ENCODE results near the gene LARP1.

Gene LARP1

DNA sequence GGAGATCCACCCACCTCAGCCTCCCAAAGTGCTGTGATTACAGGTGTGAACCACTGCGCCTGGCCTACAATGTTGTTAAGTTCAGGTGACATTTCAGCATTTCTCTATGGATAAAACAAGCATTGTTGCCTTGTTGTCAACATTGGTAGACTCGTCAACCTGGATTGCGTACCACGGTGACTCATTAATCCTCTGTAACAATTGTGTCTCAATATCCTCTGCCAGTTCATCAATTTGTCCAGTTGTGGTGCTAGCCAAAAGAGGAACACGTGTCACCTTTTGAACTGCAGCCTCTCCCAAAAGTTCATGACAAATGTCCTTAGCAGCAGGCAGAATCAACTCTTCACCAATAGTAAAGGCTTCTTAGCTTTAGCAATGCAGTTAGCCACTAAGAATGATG is 46.3 kb upstream of the LARP1 start:
- no peak overlapping the region for H4K8ac ChIP-seq (ENCODE audit: low read depth, low read length)
- H3K4me3 ChIP-seq (ENCODE audit: low read length in 2 of 2) = no peak overlapping the region
- H3K79me1 ChIP-seq (ENCODE audit: low read depth, low read length) = no peaks in the 10 kb centered on the region
- no peak overlapping the region for H2BK5ac ChIP-seq (ENCODE audit: low read length)
- no peak overlapping the region for H3K4me2 ChIP-seq (ENCODE audit: insufficient read depth, low read length, poor library complexity, severe bottlenecking)
- H3K14ac ChIP-seq (ENCODE audit: low read length) = no peak overlapping the region
- no peak overlapping the region for H3K18ac ChIP-seq (ENCODE audit: low read length)
- no peaks in the 10 kb centered on the region for H3K36me3 ChIP-seq (replicated peaks in 1 of 2; ENCODE audit: control insufficient read depth in 2 of 2, insufficient read depth in 2 of 2, low read length in 2 of 2)
- no peak overlapping the region for H4K91ac ChIP-seq (ENCODE audit: low read depth, low read length, poor library complexity)
- H2AFZ ChIP-seq (ENCODE audit: low read length) = no peak overlapping the region
- no peak overlapping the region for H2BK120ac ChIP-seq (ENCODE audit: low read depth, low read length)
- no peak overlapping the region for H3K4ac ChIP-seq (ENCODE audit: low read length)
- H3K27ac ChIP-seq (replicated peaks; ENCODE audit: low read length) = no peak overlapping the region
- H2BK15ac ChIP-seq (ENCODE audit: low read length) = no peak overlapping the region
- peaks cover 0 to 7% of the 10 kb centered on the region in 2 donors for H3K4me1 ChIP-seq (ENCODE audit: control insufficient read depth in 2 of 2, insufficient read depth in 1 of 2, low read depth in 1 of 2, low read length in 2 of 2)
- no peak overlapping the region for H3K23ac ChIP-seq (ENCODE audit: low read depth, low read length, poor library complexity)
- no peak for DNase-seq (ENCODE audit: low spot score)
- H3K9ac ChIP-seq (ENCODE audit: low read depth, low read length, poor library complexity) = no peak overlapping the region
- peaks cover 0 to 2% (median 0%) of the 10 kb centered on the region in 3 experiments for H3K27me3 ChIP-seq (ENCODE audit: control insufficient read depth in 3 of 3, insufficient read depth in 3 of 3, low read depth in 1 of 3, low read length in 3 of 3)
- no peaks in the 10 kb centered on the region for H3K9me3 ChIP-seq (replicated peaks in 1 of 2; ENCODE audit: control insufficient read depth in 2 of 2, insufficient read depth in 1 of 2, low read depth in 1 of 2, low read length in 2 of 2)
- no CpG with 5 or more reads among the region's 5 CpGs for WGBS, 2 donors (ENCODE audit: extremely low coverage in 2 of 2, insufficient read length in 2 of 2, insufficient replicate concordance in 1 of 2)
- no peak overlapping the region for H2BK12ac ChIP-seq (ENCODE audit: low read length)
- H2AK5ac ChIP-seq (ENCODE audit: low read depth, low read length) = no peak overlapping the region

GRCh38 chr5:154709368-154710305 is 45.5 kb upstream of the LARP1 start:
- no peak overlapping the region for H3K14ac ChIP-seq (ENCODE audit: low read length)
- H3K4me3 ChIP-seq (ENCODE audit: low read length in 2 of 2) = no peak overlapping the region
- H2BK15ac ChIP-seq (ENCODE audit: low read length) = no peak overlapping the region
- peaks cover 0 to 7% of the 10 kb centered on the region in 2 donors for H3K4me1 ChIP-seq (ENCODE audit: control insufficient read depth in 2 of 2, insufficient read depth in 1 of 2, low read depth in 1 of 2, low read length in 2 of 2)
- no peaks in the 10 kb centered on the region for H3K9me3 ChIP-seq (replicated peaks in 1 of 2; ENCODE audit: control insufficient read depth in 2 of 2, insufficient read depth in 1 of 2, low read depth in 1 of 2, low read length in 2 of 2)
- H3K4me2 ChIP-seq (ENCODE audit: insufficient read depth, low read length, poor library complexity, severe bottlenecking) = no peak overlapping the region
- no CpG with 5 or more reads among the region's 15 CpGs for WGBS, 2 donors (ENCODE audit: extremely low coverage in 2 of 2, insufficient read length in 2 of 2, insufficient replicate concordance in 1 of 2)
- H3K27ac ChIP-seq (replicated peaks; ENCODE audit: low read length) = no peak overlapping the region
- no peak for DNase-seq (ENCODE audit: low spot score)
- H3K23ac ChIP-seq (ENCODE audit: low read depth, low read length, poor library complexity) = no peak overlapping the region
- no peak overlapping the region for H2AK5ac ChIP-seq (ENCODE audit: low read depth, low read length)
- H3K9ac ChIP-seq (ENCODE audit: low read depth, low read length, poor library complexity) = no peak overlapping the region
- H4K8ac ChIP-seq (ENCODE audit: low read depth, low read length) = no peak overlapping the region
- no peak overlapping the region for H4K91ac ChIP-seq (ENCODE audit: low read depth, low read length, poor library complexity)
- H2AFZ ChIP-seq (ENCODE audit: low read length) = no peak overlapping the region
- H3K27me3 ChIP-seq (ENCODE audit: control insufficient read depth in 3 of 3, insufficient read depth in 3 of 3, low read depth in 1 of 3, low read length in 3 of 3) = peaks cover 0 to 3% (median 0%) of the 10 kb centered on the region in 3 experiments
- H2BK120ac ChIP-seq (ENCODE audit: low read depth, low read length) = no peak overlapping the region
- no peak overlapping the region for H3K4ac ChIP-seq (ENCODE audit: low read length)
- no peak overlapping the region for H2BK5ac ChIP-seq (ENCODE audit: low read length)
- no peaks in the 10 kb centered on the region for H3K79me1 ChIP-seq (ENCODE audit: low read depth, low read length)
- no peak overlapping the region for H3K18ac ChIP-seq (ENCODE audit: low read length)
- no peak overlapping the region for H2BK12ac ChIP-seq (ENCODE audit: low read length)
- H3K36me3 ChIP-seq (replicated peaks in 1 of 2; ENCODE audit: control insufficient read depth in 2 of 2, insufficient read depth in 2 of 2, low read length in 2 of 2) = no peaks in the 10 kb centered on the region

- H2BK5ac ChIP-seq (ENCODE audit: low read length) = no peak overlapping the region
- H3K4me3 ChIP-seq (ENCODE audit: low read length in 2 of 2) = no peak overlapping the region
- no peak overlapping the region for H2AK5ac ChIP-seq (ENCODE audit: low read depth, low read length)
- H3K9ac ChIP-seq (ENCODE audit: low read depth, low read length, poor library complexity) = no peak overlapping the region
- H2BK15ac ChIP-seq (ENCODE audit: low read length) = no peak overlapping the region
- peak overlapping the region; percentile 62 for H3K23ac ChIP-seq (ENCODE audit: low read depth, low read length, poor library complexity)
- H3K36me3 ChIP-seq (replicated peaks in 1 of 2; ENCODE audit: control insufficient read depth in 2 of 2, insufficient read depth in 2 of 2, low read length in 2 of 2) = no peaks in the 10 kb centered on the region
- no peaks in the 10 kb centered on the region for H3K79me1 ChIP-seq (ENCODE audit: low read depth, low read length)
- H3K27me3 ChIP-seq (ENCODE audit: control insufficient read depth in 3 of 3, insufficient read depth in 3 of 3, low read depth in 1 of 3, low read length in 3 of 3) = peaks cover 0 to 8% (median 0%) of the 10 kb centered on the region in 3 experiments
- WGBS, 2 donors (ENCODE audit: extremely low coverage in 2 of 2, insufficient read length in 2 of 2, insufficient replicate concordance in 1 of 2) = no CpG with 5 or more reads among the region's 13 CpGs
- H4K91ac ChIP-seq (ENCODE audit: low read depth, low read length, poor library complexity) = no peak overlapping the region
- DNase-seq (ENCODE audit: low spot score) = no peak
- no peaks in the 10 kb centered on the region for H3K9me3 ChIP-seq (replicated peaks in 1 of 2; ENCODE audit: control insufficient read depth in 2 of 2, insufficient read depth in 1 of 2, low read depth in 1 of 2, low read length in 2 of 2)
- no peak overlapping the region for H3K4ac ChIP-seq (ENCODE audit: low read length)
- H3K14ac ChIP-seq (ENCODE audit: low read length) = peak overlapping the region; percentile 10
- H2BK12ac ChIP-seq (ENCODE audit: low read length) = no peak overlapping the region
- H2AFZ ChIP-seq (ENCODE audit: low read length) = no peak overlapping the region
- no peak overlapping the region for H3K27ac ChIP-seq (replicated peaks; ENCODE audit: low read length)
- H3K18ac ChIP-seq (ENCODE audit: low read length) = peak overlapping the region; percentile 45
- H4K8ac ChIP-seq (ENCODE audit: low read depth, low read length) = no peak overlapping the region
- no peak overlapping the region for H2BK120ac ChIP-seq (ENCODE audit: low read depth, low read length)
- H3K4me1 ChIP-seq (ENCODE audit: control insufficient read depth in 2 of 2, insufficient read depth in 1 of 2, low read depth in 1 of 2, low read length in 2 of 2) = peaks cover 0 to 7% of the 10 kb centered on the region in 2 donors
- H3K4me2 ChIP-seq (ENCODE audit: insufficient read depth, low read length, poor library complexity, severe bottlenecking) = no peak overlapping the region
These were observed 42.4 kb upstream of the LARP1 start for GRCh38 chr5:154712518-154713437.
